ENCODE measurements around the gene CTNNBIP1. TPM values are rescaled to one million over a fixed set of nuclear protein-coding genes. Genes with fewer than 3 reads are reported as not detected.

CTNNBIP1 gene
- polyA plus RNA-seq, 3 donors, result 26.2 to 26.8 (median 26.3) TPM

DNA sequence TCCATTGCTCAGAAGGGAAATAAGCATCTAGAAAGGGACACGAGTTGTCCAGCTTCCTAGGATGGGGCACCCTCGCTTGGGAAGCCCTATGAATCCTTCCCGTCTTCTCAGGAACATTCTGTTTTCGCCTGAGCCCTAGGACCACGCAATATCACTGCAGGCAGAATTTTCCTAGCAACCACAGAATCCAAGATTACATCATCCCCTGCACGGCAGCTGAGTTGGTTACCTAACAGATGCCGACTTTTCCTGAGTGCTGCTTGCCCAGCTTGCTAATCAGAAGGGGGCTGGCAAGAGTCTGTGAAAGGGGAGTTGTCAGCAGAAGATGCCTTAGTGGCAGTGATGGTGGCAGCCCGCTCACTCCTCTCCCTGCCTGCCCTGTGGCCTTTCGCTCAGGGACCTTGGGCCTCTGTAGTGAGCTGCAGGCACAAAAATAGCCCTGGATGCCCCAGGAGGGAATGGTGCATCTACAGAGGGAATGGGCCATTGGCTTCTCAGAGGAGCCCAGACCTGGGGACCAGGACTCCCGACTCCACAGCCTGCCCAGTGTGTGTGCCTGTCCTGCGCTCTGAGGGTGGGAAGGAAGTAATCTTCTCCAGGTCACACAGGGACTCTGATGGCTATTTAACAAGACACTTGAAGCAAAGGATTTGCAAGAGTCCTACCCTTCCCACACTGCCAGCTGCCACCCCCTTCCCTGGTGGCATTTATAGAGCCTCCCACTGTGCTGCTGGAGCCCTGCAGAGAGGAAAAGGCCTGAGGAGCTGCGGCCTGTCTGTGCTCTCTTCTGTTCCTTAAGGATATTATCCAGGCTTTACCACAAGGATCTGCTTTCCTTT, 57.4 kb downstream of the CTNNBIP1 start:
- Histone ChIP-seq H3K79me2 (ENCODE audit: insufficient read depth, low read length) (no peaks in the 10 kb centered on the region), H3K4me3 (replicated peaks in 1 of 3; ENCODE audit: low read depth in 2 of 3, low read length in 3 of 3) (no peak overlapping the region), H3K9ac (ENCODE audit: insufficient read depth, low read length, poor library complexity, severe bottlenecking) (no peak overlapping the region), H3K27ac (ENCODE audit: low read depth in 1 of 2, low read length in 2 of 2) (no peak overlapping the region), H3K27me3 (ENCODE audit: control insufficient read depth in 2 of 2, insufficient read depth in 2 of 2, low read length in 2 of 2) (peaks cover 0 to 6% of the 10 kb centered on the region in 2 donors), H3K4me1 (ENCODE audit: control insufficient read depth in 1 of 2, insufficient read depth in 2 of 2, low read length in 2 of 2) (peaks cover 9 to 17% of the 10 kb centered on the region in 2 donors), H3K36me3 (replicated peaks in 1 of 2; ENCODE audit: control insufficient read depth in 1 of 2, insufficient read depth in 2 of 2, low read length in 2 of 2) (peaks cover 2 to 43% of the 10 kb centered on the region in 2 donors), H4K20me1 (ENCODE audit: insufficient read depth, low read length) (peaks cover 17% of the 10 kb centered on the region), H3K9me3 (replicated peaks in 1 of 2; ENCODE audit: control insufficient read depth in 1 of 2, insufficient read depth in 1 of 2, low read length in 2 of 2) (peaks cover 6 to 8% of the 10 kb centered on the region in 2 donors), H3K4me2 (replicated peaks; ENCODE audit: extremely low read depth, low read length, poor library complexity, severe bottlenecking) (no peak overlapping the region), H2AFZ (ENCODE audit: insufficient read depth, low read depth, low read length, poor library complexity, severe bottlenecking) (no peak overlapping the region)
- DNase-seq, result peak in 1 of 3 donors; percentile 3
- intact Hi-C loops (cut with micrococcal nuclease), result no loop called here
- no peak overlapping the region for H3K27ac Mint-ChIP-seq
- no peak overlapping the region for H3K4me3 Mint-ChIP-seq
- H3K27me3 Mint-ChIP-seq (ENCODE audit: low read depth in 3 of 3), result peaks cover 3 to 18% (median 12%) of the 10 kb centered on the region in 3 donors
- 49% methylated on average over 6 of the region's 12 CpGs for WGBS (ENCODE audit: insufficient coverage)
- TF ChIP-seq, protein P1, sequence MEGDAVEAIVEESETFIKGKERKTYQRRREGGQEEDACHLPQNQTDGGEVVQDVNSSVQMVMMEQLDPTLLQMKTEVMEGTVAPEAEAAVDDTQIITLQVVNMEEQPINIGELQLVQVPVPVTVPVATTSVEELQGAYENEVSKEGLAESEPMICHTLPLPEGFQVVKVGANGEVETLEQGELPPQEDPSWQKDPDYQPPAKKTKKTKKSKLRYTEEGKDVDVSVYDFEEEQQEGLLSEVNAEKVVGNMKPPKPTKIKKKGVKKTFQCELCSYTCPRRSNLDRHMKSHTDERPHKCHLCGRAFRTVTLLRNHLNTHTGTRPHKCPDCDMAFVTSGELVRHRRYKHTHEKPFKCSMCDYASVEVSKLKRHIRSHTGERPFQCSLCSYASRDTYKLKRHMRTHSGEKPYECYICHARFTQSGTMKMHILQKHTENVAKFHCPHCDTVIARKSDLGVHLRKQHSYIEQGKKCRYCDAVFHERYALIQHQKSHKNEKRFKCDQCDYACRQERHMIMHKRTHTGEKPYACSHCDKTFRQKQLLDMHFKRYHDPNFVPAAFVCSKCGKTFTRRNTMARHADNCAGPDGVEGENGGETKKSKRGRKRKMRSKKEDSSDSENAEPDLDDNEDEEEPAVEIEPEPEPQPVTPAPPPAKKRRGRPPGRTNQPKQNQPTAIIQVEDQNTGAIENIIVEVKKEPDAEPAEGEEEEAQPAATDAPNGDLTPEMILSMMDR (IDR thresholded peaks at IDR 0.05), result no peak
- H3K36me3 Mint-ChIP-seq, result peaks cover 31 to 52% of the 10 kb centered on the region in 2 donors
- peaks cover 36% of the 10 kb centered on the region for H3K4me1 Mint-ChIP-seq
- peaks cover 1 to 8% (median 6%) of the 10 kb centered on the region in 7 donors for H3K9me3 Mint-ChIP-seq

GRCh38 chr1:9852004-9852403, 58.1 kb downstream of the CTNNBIP1 start:
- DNase-seq, result no peak
- WGBS (ENCODE audit: insufficient coverage), result 100% methylated on average over 2 of the region's 8 CpGs
- Histone ChIP-seq H3K9ac (ENCODE audit: insufficient read depth, low read length, poor library complexity, severe bottlenecking) (no peak overlapping the region), H3K27me3 (ENCODE audit: control insufficient read depth in 2 of 2, insufficient read depth in 2 of 2, low read length in 2 of 2) (peaks cover 0 to 6% of the 10 kb centered on the region in 2 donors), H3K36me3 (replicated peaks in 1 of 2; ENCODE audit: control insufficient read depth in 1 of 2, insufficient read depth in 2 of 2, low read length in 2 of 2) (peaks cover 2 to 40% of the 10 kb centered on the region in 2 donors), H3K4me2 (replicated peaks; ENCODE audit: extremely low read depth, low read length, poor library complexity, severe bottlenecking) (no peak overlapping the region), H3K4me1 (ENCODE audit: control insufficient read depth in 1 of 2, insufficient read depth in 2 of 2, low read length in 2 of 2) (peaks cover 9 to 17% of the 10 kb centered on the region in 2 donors), H3K9me3 (replicated peaks in 1 of 2; ENCODE audit: control insufficient read depth in 1 of 2, insufficient read depth in 1 of 2, low read length in 2 of 2) (peaks cover 6 to 8% of the 10 kb centered on the region in 2 donors), H3K79me2 (ENCODE audit: insufficient read depth, low read length) (no peaks in the 10 kb centered on the region), H3K27ac (ENCODE audit: low read depth in 1 of 2, low read length in 2 of 2) (no peak overlapping the region), H2AFZ (ENCODE audit: insufficient read depth, low read depth, low read length, poor library complexity, severe bottlenecking) (no peak overlapping the region), H4K20me1 (ENCODE audit: insufficient read depth, low read length) (peaks cover 17% of the 10 kb centered on the region), H3K4me3 (replicated peaks in 1 of 3; ENCODE audit: low read depth in 2 of 3, low read length in 3 of 3) (no peak overlapping the region)
- intact Hi-C loops (cut with micrococcal nuclease), result no loop called here
- Mint-ChIP-seq H3K4me3 (no peak overlapping the region), H3K9me3 (peaks cover 1 to 8% (median 6%) of the 10 kb centered on the region in 7 donors), H3K27me3 (ENCODE audit: low read depth in 3 of 3) (peaks cover 3 to 18% (median 12%) of the 10 kb centered on the region in 3 donors), H3K36me3 (peaks cover 28 to 47% of the 10 kb centered on the region in 2 donors), H3K4me1 (peaks cover 36% of the 10 kb centered on the region), H3K27ac (peak overlapping the region in 2 of 7 donors; percentile 12 to 25)
- TF ChIP-seq, protein P1 (IDR thresholded peaks at IDR 0.05), result no peak

Measured in CD14-positive monocyte (primary cell).